ENCODE results near the gene CABLES1.

The CABLES1 gene

DNA sequence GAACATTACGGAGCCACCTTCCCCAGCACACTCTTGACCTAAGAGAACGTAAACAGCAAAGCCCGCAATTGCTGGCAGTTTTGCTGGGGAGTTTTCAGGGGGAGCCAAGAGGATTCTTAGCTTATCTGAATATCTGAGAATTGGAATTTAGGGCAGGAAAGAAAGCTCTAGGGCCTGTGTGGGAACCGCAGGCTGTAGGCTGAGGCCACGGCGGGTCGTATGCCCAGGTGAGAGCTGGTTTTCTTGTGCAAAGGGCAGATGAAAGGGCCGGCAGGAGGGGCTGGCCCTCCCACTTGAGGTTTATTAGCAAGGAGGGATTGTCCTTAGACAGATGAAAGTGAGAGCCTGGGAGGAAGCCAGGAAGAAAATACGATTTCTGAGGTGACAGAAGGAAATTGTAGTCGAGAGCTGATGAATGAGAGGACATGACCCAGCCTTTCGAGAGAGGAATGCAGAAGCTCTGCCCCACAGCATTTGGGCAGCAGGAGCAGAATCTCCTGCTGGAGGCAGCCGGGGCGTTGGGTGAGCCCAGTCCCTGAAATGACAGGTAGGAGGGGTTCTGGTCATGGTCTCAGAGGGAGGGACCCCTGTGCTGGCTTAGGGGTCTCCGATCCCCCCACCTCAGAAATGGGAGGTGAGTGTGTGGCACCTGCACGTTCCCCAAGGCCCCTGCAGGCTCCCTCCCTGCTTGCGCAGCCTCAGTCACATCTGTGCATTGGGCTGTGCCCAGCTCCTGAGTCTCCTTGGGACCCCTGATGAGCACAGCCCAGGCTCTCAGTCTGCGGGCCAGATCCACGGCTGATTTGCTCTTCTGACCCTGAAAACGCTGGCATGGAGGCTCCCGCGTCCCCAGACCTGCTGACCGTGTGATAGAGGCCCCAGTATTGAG is 61.1 kb downstream of the CABLES1 start:
- DNase-seq, result no peak

DNA sequence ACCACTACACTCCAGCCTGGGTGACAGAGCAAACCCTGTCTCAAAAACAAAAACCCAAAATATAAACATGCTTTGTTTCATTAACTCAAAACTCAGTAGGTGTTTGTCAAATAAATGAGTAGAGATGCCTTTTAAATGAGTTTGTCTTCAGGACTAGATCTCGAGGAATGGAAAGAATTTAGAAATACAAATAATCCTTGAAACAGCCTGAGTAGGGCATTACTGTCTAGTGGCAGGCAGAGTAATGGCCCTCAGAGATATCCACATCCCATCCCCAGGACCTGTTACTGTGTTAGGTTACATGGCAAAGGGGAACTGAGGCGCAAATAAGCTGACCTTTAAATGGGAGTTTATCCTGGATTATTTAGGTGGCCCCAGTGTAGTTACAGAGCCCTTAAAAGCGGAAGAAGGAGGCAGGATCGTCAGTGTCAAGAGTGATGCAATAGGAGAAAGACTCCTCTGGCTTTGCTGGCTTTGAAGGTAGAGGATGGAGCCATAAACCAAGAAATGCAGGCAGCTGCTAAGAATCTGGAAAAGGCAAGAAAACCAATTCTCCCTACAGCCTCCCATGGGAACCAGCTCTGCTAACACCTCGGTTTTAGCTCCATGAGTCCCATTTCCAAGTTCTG is 63.0 kb downstream of the CABLES1 start:
- DNase-seq, result no peak

DNA sequence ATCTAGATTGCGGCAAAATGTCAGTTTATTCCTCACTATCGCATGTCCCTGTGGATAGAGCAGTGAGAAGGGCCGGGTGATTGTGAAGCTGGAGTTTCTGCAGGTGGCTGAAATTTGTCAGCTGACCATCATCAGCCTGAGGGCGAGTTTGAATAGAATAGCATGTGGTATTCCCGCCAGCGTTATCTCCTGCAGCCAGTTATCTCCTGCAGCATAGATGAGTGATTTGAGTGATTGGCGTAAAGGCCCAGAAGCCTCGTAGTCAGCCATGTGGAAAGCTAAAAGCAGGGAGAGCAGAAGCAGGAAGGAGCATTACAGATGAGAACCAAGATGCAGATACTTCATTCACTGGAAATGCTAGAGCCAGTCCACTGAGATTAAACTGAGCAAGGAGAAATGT is 65.5 kb downstream of the CABLES1 start:
- DNase-seq, result no peak

DNA sequence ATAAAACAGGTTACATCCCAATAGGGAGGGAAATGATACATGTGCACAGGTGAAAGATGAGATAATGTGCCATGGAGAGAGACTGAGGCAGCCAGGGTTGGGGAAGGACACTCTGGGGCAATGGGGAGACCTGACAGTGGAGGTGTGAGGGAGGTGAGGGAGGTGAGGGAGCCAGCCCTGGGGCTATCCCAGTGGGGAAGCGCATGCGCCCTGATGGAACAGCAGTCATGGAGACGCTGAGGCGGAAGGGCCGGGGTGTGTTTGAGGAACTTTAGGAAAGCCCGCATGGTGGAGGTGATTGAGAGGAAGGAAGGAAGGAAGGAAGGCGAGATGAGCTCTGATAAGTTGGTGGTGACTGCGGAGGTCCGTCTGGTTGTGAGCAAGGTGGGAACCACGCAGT is 66.5 kb downstream of the CABLES1 start:
- no peak for DNase-seq

DNA sequence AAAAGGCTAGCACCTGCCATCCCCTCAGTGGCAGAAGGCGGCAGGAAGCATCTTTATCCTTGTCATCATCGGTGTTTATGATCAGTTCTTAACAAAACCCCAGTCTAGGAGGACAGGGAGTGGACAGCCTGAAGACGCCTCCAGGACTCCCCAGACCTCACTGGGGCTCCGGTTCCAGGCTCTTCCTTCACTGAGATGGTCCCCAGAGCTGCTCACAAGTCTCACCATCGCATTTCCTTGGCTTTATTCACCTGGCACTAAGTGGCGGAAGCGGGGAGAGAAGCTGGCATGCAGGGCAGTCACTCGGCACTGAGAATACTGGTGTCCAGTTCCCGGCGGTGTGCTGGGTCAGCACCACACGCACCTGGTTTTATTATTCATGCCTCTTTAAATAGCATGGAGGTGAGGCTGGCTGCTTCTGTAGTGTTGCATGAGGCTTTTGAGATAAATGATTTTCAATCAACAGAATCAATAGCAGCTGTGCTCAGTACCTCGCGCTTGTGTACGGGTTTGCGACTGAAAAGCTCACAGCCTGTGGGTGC is 68.7 kb downstream of the CABLES1 start:
- no peak for DNase-seq

DNA sequence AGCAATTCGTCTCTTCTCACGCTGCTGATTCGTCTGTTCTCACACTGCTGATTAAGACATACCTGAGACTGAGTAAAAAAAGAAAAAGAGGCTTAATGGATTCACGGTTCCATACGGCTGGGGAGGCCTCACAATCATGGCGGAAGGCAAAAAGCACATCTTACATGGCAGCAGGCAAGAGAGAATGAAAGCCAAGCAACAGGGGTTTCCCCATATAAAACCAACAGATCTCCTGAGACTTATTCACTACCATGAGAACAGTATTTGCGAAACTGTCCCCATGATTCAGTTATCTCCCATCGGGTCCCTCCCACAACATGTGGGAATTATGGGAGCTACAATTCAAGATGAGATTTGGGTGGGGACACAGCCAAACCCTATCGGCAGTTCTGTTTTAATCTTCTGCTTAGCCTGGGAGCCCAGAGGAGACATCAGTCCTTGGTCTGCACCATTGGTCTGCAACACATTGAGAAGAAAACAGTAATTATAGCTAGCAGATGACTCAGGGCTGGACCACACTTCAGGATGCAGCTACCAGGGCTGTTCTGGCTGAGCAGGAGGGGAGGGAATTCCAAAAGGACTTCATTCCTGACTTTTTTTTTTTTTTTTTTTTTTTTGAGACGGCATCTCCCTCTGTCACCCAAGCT is 69.4 kb downstream of the CABLES1 start:
- DNase-seq, result no peak

DNA sequence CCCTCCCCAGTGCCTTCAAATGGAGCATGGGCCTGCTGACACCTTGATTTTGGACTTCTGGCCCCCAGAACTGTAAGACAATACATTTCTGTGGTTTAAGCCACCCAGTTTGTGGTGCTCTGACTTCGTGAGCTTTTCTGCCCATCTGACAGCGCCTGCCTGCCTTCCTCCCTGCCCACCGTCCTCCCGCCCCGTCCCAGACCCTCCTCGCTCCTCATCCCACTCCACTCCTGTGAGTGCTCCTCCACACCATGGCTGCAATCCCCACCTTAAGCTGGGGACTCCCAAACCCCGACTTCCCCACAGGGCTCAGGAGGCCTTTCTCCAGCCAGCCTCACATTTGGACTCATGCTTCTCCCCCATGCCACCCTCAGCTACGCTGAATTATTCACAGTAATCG is 70.7 kb downstream of the CABLES1 start:
- no peak for DNase-seq

DNA sequence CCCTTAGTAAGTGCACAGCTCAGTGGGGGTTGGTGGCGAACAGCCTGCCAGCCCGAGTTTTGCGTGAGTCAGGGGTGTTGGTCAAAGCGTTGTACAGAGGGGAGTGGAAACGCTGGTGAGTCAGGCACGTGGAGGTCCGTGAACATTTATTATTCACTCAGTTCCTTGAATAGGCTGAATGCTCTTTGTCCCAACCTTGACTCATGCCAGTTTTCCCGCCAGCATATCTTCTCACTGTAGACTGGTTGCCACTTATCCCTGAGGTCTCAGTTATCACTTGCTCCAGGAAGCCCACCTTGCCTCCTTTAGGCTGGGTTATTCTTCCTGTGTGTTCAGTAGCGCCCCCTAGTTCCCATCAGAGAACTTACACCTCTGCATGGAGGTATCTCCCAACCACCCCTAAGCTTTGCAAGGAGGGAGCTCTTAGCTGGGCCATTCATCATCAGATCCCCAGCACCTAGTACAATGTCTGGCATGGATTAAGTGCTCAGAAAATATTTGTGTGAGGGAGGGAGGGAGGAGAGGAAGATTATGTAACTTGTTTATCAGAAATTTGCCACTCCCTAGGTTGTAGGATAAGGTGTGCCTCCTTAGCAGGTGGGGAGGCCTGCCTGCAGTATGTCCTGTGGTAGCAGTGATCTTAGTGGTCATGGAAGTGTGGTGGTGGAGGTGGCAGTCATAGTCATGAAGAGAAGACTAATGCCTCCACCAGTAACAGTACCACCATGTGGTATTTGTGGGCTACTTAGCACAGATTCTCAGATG is 72.1 kb downstream of the CABLES1 start:
- DNase-seq, result no peak

DNA sequence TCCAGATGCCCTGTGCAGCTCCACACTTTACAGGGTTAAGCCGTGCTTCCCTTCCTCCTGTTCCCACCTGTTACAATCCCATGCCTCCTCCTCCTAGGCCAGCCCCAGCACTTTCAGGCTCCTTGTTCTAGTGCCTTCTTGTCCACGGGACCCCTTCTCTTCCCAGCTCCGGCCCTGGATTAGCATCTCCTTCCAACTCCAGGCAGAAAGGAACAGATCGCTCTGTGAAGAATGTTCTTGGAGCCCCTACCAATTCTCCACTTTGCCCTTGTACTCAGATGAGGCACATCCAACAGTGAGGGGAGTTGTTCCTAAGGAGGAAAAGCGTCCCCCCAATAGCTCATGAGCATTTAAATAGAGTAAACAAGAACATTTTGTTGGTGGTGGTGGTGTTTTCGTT is 72.7 kb downstream of the CABLES1 start:
- DNase-seq, result no peak

DNA sequence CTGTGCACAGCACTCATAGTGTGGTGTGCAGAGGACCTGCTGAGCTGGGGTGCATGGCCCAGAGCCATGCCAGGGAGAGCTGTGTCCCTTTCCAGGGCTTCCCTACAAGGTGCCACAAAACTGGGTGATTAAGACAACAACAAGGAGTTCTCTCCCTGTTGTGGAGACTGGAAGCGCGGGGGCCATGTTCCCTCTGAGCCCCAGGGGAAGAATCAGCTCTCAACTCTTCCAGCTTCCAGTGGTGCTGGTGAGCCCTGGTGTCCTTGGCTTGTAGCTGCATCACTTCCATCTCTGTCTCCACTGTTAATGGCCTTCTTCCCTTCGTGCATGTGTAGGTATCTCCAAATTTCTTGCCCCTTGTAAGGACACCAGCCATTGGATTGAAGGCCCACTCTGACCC is 73.3 kb downstream of the CABLES1 start:
- DNase-seq, result no peak

DNA sequence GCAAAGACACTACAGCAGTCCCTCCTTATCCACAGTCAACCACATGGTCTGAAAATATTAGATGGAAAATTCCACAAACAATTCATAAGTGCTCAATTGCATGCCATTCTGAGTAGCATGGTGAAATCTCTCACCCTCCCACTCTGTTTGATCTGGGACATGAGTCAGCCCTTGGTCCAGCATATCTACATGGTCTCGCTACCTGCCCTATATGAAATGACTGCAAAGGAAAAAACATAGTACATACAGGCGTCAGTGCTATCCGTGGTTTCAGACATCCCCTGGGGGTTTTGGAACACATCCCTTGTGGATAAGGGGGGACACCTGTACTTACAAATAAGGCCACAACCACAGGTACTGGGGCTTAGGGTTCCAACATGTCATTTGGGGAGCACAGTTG is 73.7 kb downstream of the CABLES1 start:
- DNase-seq, result no peak

DNA sequence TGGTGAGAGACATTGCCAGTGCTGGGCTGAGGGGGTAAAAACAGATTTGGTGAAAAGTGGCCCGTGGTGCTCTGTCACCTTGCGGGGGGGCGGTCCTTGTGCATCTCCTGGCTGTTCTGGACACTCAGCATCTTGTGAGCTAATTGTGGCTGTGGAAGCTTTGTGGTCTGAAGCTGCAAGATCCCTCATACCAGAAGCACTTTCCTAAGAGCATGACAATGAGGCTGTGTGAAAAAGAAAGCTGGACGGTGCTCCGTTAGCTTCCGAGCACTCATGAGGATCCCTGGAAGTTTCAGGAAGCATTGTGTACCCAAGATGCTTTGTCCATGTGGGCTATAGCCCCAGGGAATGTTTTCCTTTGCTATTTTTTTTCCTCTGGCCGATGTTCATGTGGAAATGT is 74.5 kb downstream of the CABLES1 start:
- DNase-seq, result no peak

DNA sequence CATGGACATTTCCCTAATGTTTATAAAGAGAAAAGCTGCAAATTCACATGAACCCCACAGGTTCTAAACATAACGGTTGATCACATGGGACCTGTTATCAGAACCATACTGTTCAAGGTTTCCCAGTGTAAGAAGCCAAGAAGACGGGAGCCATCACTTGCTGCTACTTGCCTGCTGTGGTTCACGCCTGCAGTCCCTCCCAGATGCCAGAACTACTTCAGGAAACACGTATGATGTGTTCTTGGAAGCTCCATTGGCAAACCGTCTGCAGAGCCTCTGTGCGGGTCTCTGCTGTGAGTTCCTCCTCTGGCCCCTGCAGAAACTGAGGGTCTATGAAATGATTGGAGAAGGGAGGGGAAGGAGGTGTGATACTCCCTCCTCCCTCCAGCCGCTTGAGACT is 75.2 kb downstream of the CABLES1 start:
- no peak for DNase-seq

DNA sequence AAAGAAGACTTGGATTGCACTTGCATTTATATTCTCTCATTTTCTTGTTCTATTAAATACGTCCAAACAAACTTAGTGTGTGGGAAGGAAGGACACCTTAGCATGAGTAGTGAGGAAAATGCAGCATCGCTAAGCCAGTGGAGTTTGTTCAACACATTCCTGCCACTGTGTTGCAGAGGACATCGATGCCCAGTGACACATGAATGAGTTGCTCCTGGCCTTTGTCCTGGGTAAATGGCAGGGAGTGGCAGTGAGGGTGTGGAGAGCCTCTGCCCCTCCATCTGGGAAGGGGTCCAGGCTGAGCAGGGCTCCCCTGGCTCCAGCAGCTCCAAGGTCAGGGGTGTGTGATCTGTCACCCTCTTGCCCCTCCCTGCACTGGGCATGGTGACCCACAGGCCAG is 75.9 kb downstream of the CABLES1 start:
- DNase-seq, result no peak

DNA sequence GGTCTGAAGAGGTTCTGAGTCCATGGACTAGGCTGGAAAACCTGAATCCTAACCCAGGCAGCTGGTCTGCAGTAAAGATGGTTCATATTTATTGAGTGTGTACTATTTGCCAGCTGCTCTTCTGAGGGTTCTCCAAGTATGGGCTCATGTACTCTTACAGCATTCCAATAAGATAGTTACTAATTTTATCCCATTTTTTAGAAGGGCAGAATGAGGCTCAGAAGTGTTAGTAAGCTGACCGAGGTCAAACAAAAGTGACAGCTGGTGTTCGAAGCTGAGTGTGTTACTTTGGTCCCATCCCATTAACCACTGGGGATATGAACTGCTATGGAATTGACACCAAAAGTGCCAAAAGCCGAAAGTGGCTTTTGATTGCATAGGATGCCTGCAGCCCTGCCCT is 76.9 kb downstream of the CABLES1 start:
- DNase-seq, result no peak

DNA sequence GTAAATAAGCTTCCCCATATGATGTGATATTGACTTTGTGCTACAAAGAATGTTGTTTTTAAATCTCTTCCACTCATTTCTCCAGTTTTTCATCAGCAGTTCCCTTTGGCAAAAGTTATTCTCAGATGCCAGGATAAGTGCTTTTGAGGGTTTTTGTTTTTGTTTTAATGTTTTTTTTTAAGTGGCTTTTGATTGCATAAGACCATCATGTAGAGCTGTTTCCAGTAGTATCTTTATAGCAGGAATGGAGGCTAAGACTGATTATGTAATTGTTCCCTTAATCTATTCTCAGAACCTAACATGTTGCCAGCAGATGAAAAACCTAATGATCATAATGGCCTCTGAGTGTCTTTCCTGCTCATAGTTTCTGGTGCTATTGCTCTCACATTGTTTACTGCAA is 77.9 kb downstream of the CABLES1 start:
- DNase-seq, result no peak

DNA sequence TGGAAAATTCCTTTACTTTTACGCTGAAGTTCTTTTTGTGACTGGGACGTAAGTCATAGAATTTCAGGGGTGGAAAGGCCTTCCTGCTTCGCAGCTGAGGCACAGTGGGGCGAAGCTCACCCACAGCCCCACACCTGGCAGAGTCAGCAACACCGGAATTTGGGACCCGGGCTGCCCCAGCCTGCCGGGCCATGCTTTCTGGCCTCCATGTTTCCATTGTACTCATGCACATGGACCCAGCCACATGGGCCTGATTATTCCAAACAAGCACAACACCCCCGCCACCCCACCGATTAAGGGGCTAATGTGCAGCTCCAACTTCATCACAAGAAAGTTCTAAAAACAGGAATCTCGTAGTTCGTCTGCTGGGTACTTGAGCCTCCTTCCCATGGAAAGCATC is 82.5 kb downstream of the CABLES1 start:
- no peak for DNase-seq

DNA sequence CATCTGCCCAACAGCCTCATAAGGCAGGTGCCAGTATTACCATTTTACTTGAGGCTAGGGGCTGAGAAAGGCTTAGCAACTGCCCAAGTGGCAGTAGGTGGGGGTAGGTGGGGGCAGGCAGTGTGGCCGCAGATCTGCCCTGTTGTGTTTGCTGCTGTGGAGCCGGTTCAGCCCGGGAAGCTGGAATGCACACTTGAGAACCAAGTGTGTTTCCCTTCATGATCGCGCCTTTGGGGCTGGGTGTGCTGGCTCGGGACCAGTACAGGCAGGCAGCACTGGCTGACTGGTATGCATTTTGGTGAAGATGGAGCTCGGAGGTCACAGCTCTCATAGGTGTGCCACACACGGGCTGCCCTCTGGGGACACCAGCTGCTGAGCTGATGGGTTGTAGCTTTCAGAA is 85.1 kb downstream of the CABLES1 start:
- no peak for DNase-seq

DNA sequence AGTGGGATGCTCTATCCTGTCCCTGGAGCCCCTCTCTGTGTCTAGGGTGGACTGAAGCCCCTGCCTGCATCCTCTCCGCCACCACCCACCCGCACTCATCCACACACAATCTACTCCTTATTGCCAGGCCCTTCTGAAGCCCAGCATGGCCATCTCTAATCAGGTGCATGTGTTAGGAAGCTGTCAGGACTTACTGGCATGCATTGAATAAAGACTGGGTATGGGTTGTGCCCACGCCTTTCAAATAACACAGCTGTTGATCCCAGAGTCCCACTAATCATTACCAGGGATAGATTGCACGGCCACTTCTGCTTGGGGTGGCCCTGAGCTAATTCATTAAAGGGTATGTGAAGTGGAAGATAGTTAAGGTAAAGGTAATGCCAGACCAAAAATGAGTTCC is 88.4 kb downstream of the CABLES1 start:
- no peak for DNase-seq

DNA sequence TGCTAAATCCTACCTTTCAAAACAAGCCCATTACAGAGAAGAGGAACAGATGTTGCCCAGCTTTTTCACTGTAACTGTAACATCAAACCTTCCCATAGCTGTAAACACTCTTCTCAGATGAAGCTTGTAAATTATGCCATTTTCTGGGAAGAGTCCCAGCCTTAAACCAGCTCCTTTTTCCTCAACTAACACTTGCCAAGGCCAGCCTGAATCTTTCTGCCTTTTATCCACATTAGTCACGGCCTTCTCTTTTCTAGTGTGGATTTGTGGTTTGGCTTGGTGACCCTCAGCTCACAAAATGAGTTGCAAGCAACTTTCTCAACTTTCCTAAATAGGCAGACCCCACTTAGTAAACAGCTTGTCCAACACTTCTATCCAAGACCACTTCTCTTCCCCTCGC is 90.2 kb downstream of the CABLES1 start:
- DNase-seq, result no peak

DNA sequence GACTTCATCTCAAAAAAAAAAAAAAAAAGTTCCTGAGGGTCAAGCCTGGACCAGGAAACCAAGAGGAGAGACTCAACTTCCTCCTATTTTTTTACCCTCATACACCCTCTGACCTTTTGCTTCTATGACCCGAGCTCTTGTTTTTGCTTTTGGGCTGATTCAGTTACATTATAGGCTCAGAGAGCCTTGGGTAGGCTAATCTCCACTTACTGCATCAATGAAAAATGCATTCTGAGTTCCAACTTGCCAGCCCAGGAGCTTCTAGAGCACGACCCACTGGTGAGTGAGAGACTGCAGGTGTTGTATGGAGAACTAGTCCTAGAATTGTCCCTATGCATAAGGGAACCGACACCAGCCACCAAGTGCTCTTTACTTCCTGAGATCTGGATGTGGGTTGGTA is 91.1 kb downstream of the CABLES1 start:
- no peak for DNase-seq

DNA sequence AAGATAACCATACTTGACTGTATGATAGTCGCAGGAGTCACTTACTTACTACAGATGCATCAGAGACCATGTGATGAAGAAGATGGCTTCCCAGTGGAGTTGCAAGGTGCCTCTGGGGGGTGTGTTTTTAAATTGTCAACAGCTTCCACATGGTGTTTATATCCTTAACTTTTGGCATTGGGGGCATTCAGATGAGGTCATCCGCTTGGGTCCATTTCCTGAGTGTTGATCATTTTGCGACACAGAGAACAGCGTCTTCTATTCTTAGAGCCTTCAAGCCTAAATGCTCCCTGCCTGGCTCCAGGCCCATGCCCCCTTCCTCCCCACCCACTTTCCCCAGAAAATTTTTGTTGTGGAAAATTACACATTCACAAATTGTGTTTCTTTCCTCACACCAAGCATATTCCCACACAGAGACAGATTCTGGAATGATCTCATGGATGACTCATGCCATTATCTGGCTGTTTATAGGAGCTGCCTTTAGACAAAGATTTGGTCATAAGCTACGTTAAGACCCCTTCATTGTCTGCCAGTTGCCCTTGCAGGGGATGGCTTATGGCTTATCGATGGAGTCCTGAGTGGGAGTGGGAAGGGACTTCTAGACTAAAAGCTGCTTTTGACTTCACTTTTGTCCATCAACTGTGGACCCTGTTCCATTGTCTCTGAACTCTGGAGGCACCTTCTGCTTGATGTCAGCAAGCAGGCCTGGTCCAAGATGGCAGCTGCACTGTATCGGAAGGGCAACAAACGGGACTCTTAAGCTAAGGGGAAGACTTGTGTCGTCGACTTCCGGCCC is 91.8 kb downstream of the CABLES1 start:
- DNase-seq, result no peak
